Liver (tissue), 3 donors: ENCODE measurements around the gene E2F4.

Experiments used
- CTCF ChIP-seq: fragments of 150-350 bp; IDR thresholded peaks from 2 replicates; pipeline ENCODE4 v1.5.1; 2017; ENCODE audit warnings: improper control_type of control experiment, low read depth, low read length; ENCODE audit not compliant: missing input control
- EGR1 ChIP-seq, 2 donors: IDR thresholded peaks; 2 replicates each; pipeline ENCODE4 v1.6.1; 2016 to 2018; ENCODE audit warnings: antibody characterized with exemption in 2 of 2, low read depth in 2 of 2
- GABPA ChIP-seq, 2 donors: IDR thresholded peaks in 1 of 2; conservative IDR thresholded peaks in 1 of 2; 2 replicates each; pipeline ENCODE4 v1.6.1; 2016; ENCODE audit warnings: antibody characterized with exemption in 2 of 2, mild to moderate bottlenecking in 1 of 2, moderate library complexity in 1 of 2
- REST ChIP-seq: IDR thresholded peaks from 2 replicates; pipeline ENCODE4 v1.6.1; 2016; ENCODE audit warnings: antibody characterized with exemption, mild to moderate bottlenecking
- SP1 ChIP-seq: IDR thresholded peaks from 2 replicates; pipeline ENCODE4 v1.6.1; 2018; ENCODE audit warnings: antibody characterized with exemption, mild to moderate bottlenecking
- TAF1 ChIP-seq: conservative IDR thresholded peaks from 2 replicates; pipeline ENCODE4 v1.6.1; 2016; ENCODE audit warnings: antibody characterized with exemption, mild to moderate bottlenecking
- TF ChIP-seq, protein P1 (sequence below): IDR thresholded peaks from 2 replicates; pipeline ENCODE4 v1.6.1; 2016; ENCODE audit warnings: antibody characterized with exemption
- donor health status: healthy.
- donor health status: healthy.

DNA sequence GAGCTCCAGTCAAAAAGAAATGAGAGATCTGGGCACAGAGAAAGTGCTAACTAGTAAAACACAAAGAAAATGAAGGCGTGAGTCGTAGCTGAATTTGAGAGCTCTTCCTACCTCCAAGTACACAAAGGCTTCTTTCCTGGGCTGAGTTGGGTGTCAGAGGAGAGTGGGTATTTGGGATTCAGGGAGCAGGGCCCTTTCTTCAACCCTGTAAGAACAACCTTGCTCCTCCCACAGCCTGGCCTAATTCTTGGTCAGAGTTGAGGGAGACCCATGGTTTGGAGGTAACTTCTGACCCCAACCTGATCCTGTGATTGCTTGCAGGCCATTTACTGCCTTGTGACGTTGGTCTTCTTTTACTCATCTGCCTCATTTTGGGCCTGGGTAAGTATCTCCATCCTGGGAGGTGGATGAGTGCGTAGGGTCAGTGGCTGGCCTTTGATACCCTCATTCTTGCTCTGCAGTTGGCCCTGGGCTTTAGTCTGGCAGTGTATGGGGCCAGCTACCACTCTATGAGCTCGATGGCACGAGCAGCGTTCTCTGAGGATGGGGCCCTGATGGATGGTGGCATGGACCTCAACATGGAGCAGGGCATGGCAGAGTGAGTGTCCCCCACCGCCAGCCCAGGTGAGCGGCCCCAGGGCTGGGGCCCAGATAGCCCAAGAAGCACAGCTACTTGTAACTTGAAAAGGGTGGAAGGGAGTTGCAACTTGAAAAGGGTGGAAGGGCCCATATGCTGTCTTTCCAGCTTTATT, 36.3 kb downstream of the E2F4 start:
- TF ChIP-seq CTCF, result no peak
- no peak for TF ChIP-seq REST
- TF ChIP-seq SP1, result no peak
- no peak for TF ChIP-seq GABPA (IDR thresholded peaks at IDR 0.05 in 1 of 2, conservative IDR thresholded peaks at IDR 0.05 in 1 of 2)
- TF ChIP-seq, protein P1, sequence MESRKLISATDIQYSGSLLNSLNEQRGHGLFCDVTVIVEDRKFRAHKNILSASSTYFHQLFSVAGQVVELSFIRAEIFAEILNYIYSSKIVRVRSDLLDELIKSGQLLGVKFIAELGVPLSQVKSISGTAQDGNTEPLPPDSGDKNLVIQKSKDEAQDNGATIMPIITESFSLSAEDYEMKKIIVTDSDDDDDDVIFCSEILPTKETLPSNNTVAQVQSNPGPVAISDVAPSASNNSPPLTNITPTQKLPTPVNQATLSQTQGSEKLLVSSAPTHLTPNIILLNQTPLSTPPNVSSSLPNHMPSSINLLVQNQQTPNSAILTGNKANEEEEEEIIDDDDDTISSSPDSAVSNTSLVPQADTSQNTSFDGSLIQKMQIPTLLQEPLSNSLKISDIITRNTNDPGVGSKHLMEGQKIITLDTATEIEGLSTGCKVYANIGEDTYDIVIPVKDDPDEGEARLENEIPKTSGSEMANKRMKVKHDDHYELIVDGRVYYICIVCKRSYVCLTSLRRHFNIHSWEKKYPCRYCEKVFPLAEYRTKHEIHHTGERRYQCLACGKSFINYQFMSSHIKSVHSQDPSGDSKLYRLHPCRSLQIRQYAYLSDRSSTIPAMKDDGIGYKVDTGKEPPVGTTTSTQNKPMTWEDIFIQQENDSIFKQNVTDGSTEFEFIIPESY, result no peak
- no peak for TF ChIP-seq EGR1 (IDR thresholded peaks at IDR 0.05; ENCODE audit: low read depth in 2 of 2)
- TF ChIP-seq TAF1, result no peak
